ENCODE results near the gene TNFRSF18.
"Not testable (repeated sequence)": the region's sequence is repeated elsewhere in the genome, so short reads cannot be mapped to it uniquely, and the experiment has no call there.

Gene TNFRSF18

DNA sequence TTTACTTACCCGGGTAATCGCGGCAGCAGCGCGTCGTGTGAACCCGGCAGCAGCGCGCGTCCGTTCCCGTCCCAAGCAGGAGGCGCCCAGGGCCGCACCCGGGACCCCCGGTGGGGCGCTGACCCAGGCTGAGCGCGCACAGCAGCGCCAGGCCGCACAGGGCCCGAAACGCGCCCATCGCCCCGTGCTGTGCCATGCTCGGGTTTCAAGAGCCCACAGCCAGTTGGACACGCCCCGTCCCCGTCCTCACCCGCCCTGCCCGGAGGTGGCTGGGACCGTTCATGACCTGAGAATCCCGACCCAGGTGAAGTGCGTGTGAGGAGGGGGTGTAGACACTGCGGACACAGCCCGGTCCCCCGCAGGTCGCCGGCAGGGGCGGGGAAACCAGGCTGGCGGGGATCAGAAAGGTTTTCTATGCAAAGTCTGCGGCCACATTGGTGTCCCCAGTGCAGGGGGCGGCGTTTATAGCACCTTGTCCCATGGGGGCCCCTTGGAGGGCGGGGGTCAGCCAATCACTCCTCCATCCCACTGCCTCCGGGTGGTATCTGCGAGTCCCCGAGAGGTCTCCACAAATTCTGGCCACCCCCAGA is at the start of gene TNFRSF18:
TSS of gene TNFRSF18 (minus strand) at position 217 of the 590 bp plus-strand sequence. CDS start at position 196, 21 bp downstream.
- no peak for DNase-seq (ENCODE audit: low read depth in 2 of 3, low spot score in 2 of 3)

DNA sequence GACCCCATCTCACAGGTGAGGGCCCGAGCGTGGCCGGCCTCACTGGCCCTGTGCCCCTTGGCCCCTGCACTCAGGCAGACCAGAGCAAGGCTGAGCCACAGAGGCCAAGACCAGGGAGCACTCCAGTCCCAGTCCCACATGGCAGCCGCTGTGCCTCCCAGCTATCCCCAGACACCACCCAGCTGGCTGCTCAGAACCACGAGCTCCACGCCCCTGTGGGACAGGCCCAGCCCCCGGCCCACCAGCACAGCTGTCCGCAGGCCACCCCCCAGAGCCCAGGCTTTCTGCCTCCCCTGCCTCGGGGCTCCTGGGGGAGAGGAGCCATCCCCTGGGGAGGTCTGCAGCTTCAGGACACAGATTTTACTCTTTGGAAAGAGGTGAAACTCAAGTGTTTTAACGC is 49.2 kb upstream of the TNFRSF18 start:
- DNase-seq (ENCODE audit: low read depth in 2 of 3, low spot score in 2 of 3), result no peak

- DNase-seq (ENCODE audit: low read depth in 2 of 3, low spot score in 2 of 3), result no peak
Measured at GRCh38 chr1:1255078-1255477, 48.7 kb upstream of the TNFRSF18 start.

DNA sequence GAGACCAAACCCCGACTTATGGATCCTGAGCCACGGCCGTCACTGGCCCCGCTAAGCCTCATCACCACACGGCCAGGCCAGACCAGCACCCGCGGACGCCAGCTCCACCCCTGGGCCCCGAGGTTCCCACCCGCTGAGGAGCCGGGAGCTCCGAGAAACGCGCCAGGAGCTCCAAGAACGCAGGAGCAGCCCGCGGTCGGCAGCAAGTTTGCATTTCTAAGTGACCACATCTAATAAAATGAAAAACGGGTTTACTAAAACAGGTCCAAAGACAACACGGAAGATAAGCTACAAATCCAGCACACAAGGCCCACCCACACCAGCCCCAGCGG is 48.2 kb upstream of the TNFRSF18 start:
- DNase-seq (ENCODE audit: low read depth in 2 of 3, low spot score in 2 of 3), result no peak

DNA sequence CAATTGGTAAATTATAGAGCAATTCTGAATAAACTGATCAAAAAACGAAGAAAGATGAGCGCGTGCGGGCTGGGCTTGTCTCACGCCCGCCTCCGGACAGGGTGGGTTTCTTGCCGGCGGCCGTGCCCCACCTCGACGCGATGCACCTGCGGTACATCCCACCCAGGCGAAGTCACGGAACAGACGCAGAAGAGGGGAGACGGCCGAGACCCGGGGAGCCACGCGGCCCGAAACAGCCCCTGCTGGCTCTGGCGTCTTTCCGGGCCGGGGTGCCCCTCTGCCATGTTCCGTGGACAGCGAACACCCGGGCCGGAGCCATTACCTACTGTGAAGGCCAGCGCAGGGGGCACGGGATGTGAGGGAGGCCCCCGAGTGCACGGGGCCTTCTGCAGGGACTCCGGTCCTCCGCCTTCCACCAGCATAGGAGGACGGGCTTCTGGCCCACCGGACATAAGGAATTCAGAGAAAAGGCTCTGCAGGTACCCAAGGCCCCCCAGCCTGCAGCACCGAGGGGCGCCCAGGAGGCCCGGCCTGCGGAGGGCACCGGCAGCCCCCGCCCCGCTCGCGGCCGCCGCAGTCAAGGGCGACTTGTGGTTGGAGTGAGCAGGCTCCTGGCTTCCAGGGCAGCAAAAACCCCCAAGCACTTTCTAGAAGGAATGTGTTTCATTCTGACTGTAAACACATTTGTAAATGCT is 47.7 kb upstream of the TNFRSF18 start:
- DNase-seq (ENCODE audit: low read depth in 2 of 3, low spot score in 2 of 3), result no peak

- no peak for DNase-seq (ENCODE audit: low read depth in 2 of 3, low spot score in 2 of 3)
Measured at GRCh38 chr1:1253314-1253713, 46.9 kb upstream of the TNFRSF18 start.

DNA sequence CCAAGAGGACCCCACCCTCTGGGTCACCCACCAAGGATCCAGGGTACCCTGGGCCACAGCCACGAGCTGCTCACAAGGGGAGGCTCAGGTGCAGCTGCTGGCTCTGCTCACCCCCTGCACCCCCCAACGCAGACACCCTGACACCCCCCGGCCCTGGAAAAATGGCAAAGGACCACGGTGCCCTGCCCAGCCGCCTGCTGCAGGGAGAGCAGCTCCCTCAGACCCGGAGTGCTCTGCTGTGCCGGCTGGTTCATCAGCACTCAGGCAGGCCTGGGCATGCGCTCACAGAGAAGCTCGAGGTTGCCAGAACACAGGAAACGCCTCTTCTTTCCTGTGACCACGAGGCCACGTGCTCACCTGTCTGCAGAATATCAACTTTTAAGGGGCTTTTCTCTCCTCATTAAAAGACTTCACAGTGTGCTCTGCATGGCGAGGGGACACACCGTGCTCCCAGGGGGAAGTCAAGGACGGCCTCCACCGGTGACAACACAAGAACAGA is 44.4 kb upstream of the TNFRSF18 start:
- peak in 1 of 3 experiments; percentile 52 for DNase-seq (ENCODE audit: low read depth in 2 of 3, low spot score in 2 of 3)

DNA sequence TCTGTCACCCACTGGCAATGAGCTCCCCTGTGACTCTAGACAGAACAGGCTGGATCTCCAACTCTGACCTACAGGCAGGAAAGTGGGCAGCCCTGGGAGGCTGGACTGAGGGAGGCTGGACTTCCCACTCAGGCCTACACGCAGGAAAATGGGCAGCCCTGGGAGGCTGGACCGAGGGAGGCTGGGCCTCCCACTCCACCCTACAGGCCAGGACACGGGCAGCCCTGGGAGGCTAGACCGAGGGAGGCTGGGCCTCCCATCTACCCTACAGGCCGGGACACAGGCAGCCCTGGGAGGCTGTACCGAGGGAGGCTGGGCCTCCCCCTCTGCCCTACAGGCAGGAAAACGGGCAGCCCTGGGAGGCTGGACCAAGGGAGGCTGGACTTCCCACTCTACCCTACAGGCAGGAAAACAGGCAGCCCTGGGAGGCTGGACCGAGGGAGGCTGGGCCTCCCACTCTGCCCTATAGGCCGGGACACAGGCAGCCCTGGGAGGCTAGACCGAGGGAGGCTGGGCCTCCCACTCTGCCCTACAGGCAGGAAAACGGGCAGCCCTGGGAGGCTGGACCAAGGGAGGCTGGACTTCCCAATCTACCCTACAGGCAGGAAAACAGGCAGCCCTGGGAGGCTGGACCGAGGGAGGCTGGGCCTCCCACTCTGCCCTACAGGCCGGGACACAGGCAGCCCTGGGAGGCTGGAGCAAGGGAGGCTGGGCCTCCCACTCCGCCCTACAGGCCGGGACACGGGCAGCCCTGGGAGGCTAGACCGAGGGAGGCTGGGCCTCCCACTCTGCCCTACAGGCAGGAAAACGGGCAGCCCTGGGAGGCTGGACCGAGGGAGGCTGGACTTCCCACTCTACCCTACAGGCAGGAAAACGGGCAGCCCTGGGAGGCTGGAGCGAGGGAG is 41.9 kb upstream of the TNFRSF18 start:
- not testable (repeated sequence) for DNase-seq (ENCODE audit: low read depth in 2 of 3, low spot score in 2 of 3)

DNA sequence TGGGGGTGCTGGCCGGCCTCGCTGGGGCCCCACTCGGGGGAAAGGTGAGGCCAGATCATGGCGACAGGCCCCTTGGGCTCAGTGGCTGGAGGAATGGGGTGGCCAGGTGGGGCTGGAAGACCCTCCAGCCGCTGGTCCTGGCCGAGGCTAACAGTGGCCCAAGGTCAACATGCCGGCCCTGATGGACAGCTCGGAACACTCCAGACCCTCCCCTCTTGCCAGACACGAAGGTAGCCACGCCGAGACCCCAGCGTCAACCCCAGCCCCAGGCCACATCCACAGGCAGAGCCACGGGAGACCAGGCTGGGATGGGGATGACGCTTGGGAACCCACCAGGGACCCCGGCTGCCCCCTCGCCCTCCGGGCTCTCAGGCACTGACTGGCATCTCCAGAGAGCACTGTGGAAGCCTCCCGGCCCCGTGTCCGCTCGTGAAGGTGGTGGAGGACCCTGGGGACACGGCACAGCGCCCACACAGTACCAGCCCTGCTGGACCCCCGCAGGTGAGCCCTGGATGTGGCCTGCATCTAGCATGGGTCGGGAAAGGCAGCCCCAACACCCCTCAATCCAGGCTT is 41.0 kb upstream of the TNFRSF18 start:
- DNase-seq (ENCODE audit: low read depth in 2 of 3, low spot score in 2 of 3), result no peak

DNA sequence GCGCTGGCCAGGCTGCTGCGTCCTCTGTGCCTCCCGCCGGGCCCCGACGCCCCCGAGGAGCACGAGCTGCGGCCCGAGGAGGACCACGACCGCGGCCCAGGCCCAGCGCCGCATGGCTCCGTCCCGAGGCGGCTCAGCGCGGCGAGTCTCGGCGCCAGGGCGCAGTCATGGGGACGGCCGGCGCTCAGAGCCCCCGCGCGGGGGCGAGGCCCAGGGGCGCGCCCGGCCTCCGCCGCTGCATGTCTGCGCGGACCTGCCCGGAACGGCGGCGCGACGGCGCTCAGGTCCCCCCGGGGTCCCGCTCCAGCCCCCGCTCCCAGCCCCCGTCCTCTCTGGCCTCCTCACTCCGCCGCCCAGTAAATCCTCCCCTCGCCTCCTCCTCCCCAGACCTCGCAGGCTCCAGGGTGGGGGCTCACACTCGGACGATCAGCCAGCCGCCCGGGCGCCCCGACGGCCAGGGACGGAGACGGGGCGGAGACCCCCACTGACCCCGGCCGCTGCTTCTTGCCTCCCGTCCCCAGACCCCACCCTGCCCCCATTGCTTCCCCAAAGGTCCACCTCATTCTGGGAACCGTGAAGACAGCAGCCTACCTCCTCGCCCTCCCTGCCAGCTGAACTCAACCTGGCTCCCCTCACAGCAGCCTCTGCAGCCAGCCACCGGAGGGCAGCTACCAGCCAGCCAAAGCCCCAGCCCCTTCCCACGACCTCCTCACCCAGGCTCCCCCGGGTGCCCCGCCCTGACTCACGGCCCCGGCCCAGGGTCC is 40.4 kb upstream of the TNFRSF18 start, which contains the start of gene C1QTNF12:
TSS of gene C1QTNF12 (minus strand) at position 146 of the 764 bp plus-strand sequence. CDS start at position 114, 32 bp downstream.
- DNase-seq (ENCODE audit: low read depth in 2 of 3, low spot score in 2 of 3), result no peak

DNA sequence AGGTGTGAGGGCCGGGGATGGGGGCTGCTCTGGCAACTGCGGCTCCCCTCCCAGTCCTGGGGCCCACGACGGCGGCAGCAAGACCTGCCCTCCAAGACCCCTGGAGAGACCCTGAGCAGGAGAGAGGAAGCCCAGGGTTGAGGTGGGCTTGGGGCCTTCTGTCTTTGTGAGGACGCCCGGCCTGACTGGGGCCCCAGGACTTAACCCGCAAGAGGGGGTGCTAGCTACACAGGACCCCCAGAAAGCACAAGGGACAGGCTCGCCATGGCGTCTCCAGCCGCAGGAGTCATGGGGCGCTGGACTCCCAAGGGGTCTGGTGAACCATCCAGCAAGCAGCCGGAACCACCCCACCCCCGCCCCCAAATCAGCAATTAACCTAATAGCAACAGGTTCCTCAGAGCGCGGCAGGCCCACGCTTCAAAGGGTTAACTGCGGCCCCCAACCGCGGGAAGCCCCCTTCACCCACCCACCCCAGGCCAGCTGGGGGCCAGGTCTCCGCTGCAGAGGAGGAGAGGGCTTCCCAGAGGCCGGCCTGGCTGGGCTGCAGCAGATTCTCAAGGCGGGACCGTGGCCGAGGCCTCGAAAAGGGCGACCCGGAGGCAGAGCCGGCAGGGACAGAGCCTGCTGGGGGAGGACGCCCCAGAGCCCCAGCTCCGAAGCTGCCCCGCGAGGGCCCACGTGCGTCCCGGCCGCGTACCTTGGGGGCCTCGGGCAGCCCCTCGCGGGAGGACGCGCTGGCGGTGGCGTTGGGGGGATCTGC is 39.6 kb upstream of the TNFRSF18 start:
- no peak for DNase-seq (ENCODE audit: low read depth in 2 of 3, low spot score in 2 of 3)

DNA sequence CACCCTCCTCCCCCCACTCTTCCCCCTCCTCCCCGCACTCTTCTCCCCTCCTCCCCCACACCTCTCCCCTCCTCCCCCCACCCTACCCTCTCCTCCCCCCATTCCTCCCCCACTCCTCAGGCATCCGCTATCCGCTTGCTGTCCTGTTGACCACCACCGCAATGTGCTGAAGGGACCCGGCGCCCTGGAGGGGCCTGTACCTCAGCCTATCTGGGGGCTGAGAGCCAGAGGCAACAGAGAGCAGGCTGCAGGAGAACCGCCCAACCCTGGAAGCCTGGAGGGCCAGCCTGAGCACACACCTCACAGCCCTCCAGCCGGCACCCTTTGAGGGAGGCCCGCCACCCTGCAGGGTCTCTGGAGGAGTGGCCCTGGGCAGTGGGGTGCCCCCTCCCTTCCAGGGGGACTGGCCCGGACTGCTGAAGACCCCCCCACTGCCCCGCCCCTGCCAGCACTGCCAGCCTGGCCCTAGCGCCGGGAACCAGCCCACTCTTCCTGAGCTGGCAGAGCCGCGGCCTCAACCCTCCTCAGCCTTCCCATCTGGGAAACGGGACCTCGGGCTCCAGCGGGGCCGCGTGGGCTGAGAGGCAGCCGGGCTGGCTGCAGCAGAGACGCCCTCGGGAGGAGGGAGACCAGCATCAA is 38.9 kb upstream of the TNFRSF18 start:
- no peak for DNase-seq (ENCODE audit: low read depth in 2 of 3, low spot score in 2 of 3)

GRCh38 chr1:1244192-1244811 is 37.9 kb upstream of the TNFRSF18 start:
- DNase-seq (ENCODE audit: low read depth in 2 of 3, low spot score in 2 of 3), result no peak

DNA sequence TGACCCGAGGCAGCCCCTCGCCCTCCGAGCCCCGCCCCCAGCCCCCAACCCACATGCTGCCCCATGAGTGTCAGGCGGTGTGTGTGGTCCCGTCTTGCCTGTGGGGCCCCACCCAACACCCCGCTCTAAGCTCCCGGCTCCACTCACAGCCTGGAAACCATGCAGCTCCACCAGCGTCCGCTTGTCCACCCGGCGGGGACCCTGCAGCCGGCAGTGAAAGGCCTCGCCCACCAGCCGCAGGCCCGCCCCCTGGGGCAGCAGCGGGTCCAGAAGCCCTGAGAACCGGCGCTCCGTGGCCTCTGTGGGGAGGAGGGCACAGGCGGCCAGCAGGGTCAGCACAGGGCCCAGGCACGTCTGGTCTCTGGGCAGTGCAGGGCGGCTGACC is 37.4 kb upstream of the TNFRSF18 start:
- DNase-seq (ENCODE audit: low read depth in 2 of 3, low spot score in 2 of 3), result no peak

GRCh38 chr1:1243266-1243660 is 36.9 kb upstream of the TNFRSF18 start:
- no peak for DNase-seq (ENCODE audit: low read depth in 2 of 3, low spot score in 2 of 3)

- DNase-seq (ENCODE audit: low read depth in 2 of 3, low spot score in 2 of 3), result no peak
Measured at GRCh38 chr1:1242461-1243265, 36.3 kb upstream of the TNFRSF18 start.

DNA sequence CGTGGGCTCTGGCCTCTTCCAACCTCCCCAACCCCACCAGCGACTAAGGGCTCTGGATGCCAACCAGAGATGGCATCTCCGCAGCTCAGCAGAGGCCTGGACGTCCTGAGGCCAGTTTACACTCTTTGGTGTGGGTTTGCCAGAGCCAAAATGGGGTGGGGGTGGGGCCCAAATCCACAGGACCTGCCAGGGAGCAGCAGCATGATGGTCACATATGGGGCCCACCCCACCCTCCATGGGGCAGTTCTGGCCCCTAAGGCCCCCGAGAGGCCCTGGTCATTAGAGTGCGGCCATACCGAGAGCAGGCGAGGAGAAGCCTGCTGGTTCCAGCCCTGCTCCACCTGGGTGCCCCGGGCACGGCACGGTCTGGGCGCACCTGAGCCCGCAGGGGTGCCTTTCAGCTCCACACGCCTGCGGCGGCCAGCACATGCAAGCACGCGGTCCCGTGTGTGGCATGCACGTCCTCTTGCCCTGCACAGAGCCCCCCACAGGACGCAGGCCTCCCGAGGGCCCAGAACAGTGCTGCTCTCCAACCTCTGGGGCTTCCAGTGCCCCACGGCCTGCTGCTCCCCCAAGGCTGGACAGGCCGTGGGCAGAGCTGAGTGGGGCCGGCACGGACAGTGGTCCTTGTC is 35.3 kb upstream of the TNFRSF18 start:
- no peak for DNase-seq (ENCODE audit: low read depth in 2 of 3, low spot score in 2 of 3)
